HepG2 (cell line): Measurements from ENCODE around the gene AFF1. TPM values are rescaled to one million over a fixed set of nuclear protein-coding genes. Genes with fewer than 3 reads are reported as not detected.

Source experiments
- ATAC-seq: fragments of 200-7000 bp; cut with Tn5 transposase; 3 replicates; pipeline ENCODE4 v1.9.1; 2020; ENCODE audit warnings: mild to moderate bottlenecking, moderate library complexity
- BruUV-seq: library from RNA; stranded (reverse); fragments of 400-500 nt; replicated peaks from 2 replicates; lab custom pipeline; 2021; lab: Mats Ljungman, UMichigan
- CTCF ChIA-PET: fragments of 300-600 bp; formaldehyde crosslinking; extraction: SDS; loops from one replicate; lab custom pipeline; 2021; ENCODE audit warnings: low total read pairs, inconsistent platforms, low intra/inter-chr PET ratio; lab: Yijun Ruan, JAX
- POLR2A ChIA-PET: fragments of 350-600 bp; sonication (Branson Sonifier 250); formaldehyde crosslinking; loops from one replicate; lab custom pipeline; 2020; ENCODE audit warnings: antibody characterized with exemption, inconsistent platforms; lab: Yijun Ruan, JAX
- DNase-seq: peaks from one replicate; pipeline ENCODE4 v3.0.0-alpha.2; 2015; ENCODE audit warnings: low spot score
- FAIRE-seq: peaks from 3 replicates; lab custom pipeline; 2011; peaks lifted over from hg19 to GRCh38; lab: Jason Lieb, UNC
- H2AFZ ChIP-seq: one replicate; pipeline ENCODE4 v1.6.1; 2011; ENCODE audit warnings: low read length, inconsistent platforms
- H3K27ac ChIP-seq: fragments of 300-600 bp; 3 replicates; pipeline ENCODE4 v1.8.0; 2011; ENCODE audit warnings: mixed run types, mild to moderate bottlenecking, mixed read lengths, low read length, inconsistent platforms; ENCODE audit not compliant: insufficient read depth; ENCODE audit errors: extremely low read length
- H3K27me3 ChIP-seq, 2 experiments: fragments of 200-600 bp in 1 of 2; 2 replicates in 1 of 2; 3 replicates in 1 of 2; pipeline versions ENCODE4 v1.6.0 to v1.8.0; 2011; ENCODE audit warnings: low read length in 2 of 2, mild to moderate bottlenecking in 2 of 2, moderate library complexity in 2 of 2, inconsistent platforms in 1 of 2; ENCODE audit not compliant: insufficient read depth in 2 of 2, control insufficient read depth in 1 of 2
- H3K36me3 ChIP-seq, 2 experiments: fragments of 200-600 bp in 1 of 2; replicated peaks in 1 of 2; 2 replicates in 1 of 2; 3 replicates in 1 of 2; pipeline versions ENCODE4 v1.5.1 to v1.8.0; 2011; ENCODE audit warnings: low read length in 2 of 2, inconsistent platforms in 1 of 2; ENCODE audit not compliant: insufficient read depth in 2 of 2, control insufficient read depth in 1 of 2
- H3K4me1 ChIP-seq: 2 replicates; pipeline ENCODE4 v1.5.1; 2012; ENCODE audit warnings: low read length, inconsistent platforms; ENCODE audit not compliant: insufficient read depth
- H3K4me2 ChIP-seq: 2 replicates; pipeline ENCODE4 v1.6.0; 2011; ENCODE audit warnings: low read depth, low read length, inconsistent platforms
- H3K4me3 ChIP-seq, 3 experiments: fragments of 200-600 bp in 1 of 3; sonication (generic), shearing (Covaris generic) in 1 of 3; replicated peaks in 1 of 3; 2 replicates each; pipeline ENCODE4 v1.5.1; 2011 to 2016; ENCODE audit warnings: low read length in 3 of 3, inconsistent platforms in 2 of 3, low read depth in 2 of 3, mild to moderate bottlenecking in 2 of 3, control low read depth in 1 of 3, mixed read lengths in 1 of 3; ENCODE audit not compliant: insufficient read depth in 1 of 3
- H3K79me2 ChIP-seq: one replicate; pipeline ENCODE4 v1.6.1; 2011; ENCODE audit warnings: low read length, inconsistent platforms; ENCODE audit not compliant: insufficient read depth
- H3K9ac ChIP-seq: 2 replicates; pipeline ENCODE4 v1.6.0; 2011; ENCODE audit warnings: mild to moderate bottlenecking, low read depth, low read length, inconsistent platforms; ENCODE audit not compliant: insufficient read depth
- H3K9me3 ChIP-seq: 2 replicates; pipeline ENCODE4 v1.5.1; 2012; ENCODE audit warnings: mild to moderate bottlenecking, low read length
- H4K20me1 ChIP-seq: 2 replicates; pipeline ENCODE4 v1.6.0; 2011; ENCODE audit warnings: inconsistent platforms, mild to moderate bottlenecking, low read length, moderate library complexity; ENCODE audit not compliant: insufficient read depth
- ARHGAP35 ChIP-seq: sonication (generic); formaldehyde crosslinking; IDR thresholded peaks from 2 replicates; pipeline ENCODE4 v1.9.0; 2022; ENCODE audit warnings: mild to moderate bottlenecking, inconsistent platforms, moderate library complexity, missing genetic modification reagents, borderline replicate concordance
- BCL6 ChIP-seq: IDR thresholded peaks from 2 replicates; pipeline ENCODE4 v1.6.1; 2016; ENCODE audit warnings: missing genetic modification reagents, missing compliant biosample characterization
- CBX1 ChIP-seq: IDR thresholded peaks from one replicate; pipeline ENCODE4 v1.6.1; 2016; ENCODE audit warnings: antibody characterized with exemption, low read depth
- GATAD1 ChIP-seq: IDR thresholded peaks from 2 replicates; pipeline ENCODE4 v1.6.1; 2016; ENCODE audit warnings: missing genetic modification reagents, missing compliant biosample characterization
- RFX5 ChIP-seq: IDR thresholded peaks from 2 replicates; pipeline ENCODE4 v1.6.1; 2011; ENCODE audit warnings: low read depth, low read length, improper control_type of control experiment
- SNAI1 ChIP-seq: sonication (generic); formaldehyde crosslinking; IDR thresholded peaks from 2 replicates; pipeline ENCODE4 v1.5.0; 2020; ENCODE audit warnings: mild to moderate bottlenecking, missing genetic modification reagents, borderline replicate concordance
- SSRP1 ChIP-seq: IDR thresholded peaks from 2 replicates; pipeline ENCODE4 v1.6.1; 2016; ENCODE audit warnings: control low read depth
- TSC22D2 ChIP-seq: sonication (generic); formaldehyde crosslinking; IDR thresholded peaks from 2 replicates; pipeline ENCODE4 v1.5.1; 2020; ENCODE audit warnings: missing genetic modification reagents, mild to moderate bottlenecking, borderline replicate concordance
- XBP1 ChIP-seq: sonication (generic); formaldehyde crosslinking; IDR thresholded peaks from 2 replicates; pipeline ENCODE4 v1.5.0; 2020; ENCODE audit warnings: missing genetic modification reagents
- ZFP41 ChIP-seq: sonication (generic); formaldehyde crosslinking; IDR thresholded peaks from 2 replicates; pipeline ENCODE4 v1.4.0; 2020; ENCODE audit warnings: mild to moderate bottlenecking, missing genetic modification reagents, borderline replicate concordance
- ZFP62 ChIP-seq: sonication (generic); formaldehyde crosslinking; IDR thresholded peaks from 2 replicates; pipeline ENCODE4 v1.4.0; 2020; ENCODE audit warnings: missing genetic modification reagents
- ZNF616 ChIP-seq: sonication (generic); formaldehyde crosslinking; IDR thresholded peaks from 2 replicates; pipeline ENCODE4 v1.5.0; 2020; ENCODE audit warnings: low read depth, mild to moderate bottlenecking, missing genetic modification reagents
- ZNF749 ChIP-seq: sonication (generic); formaldehyde crosslinking; IDR thresholded peaks from 2 replicates; pipeline ENCODE4 v1.8.0; 2022; ENCODE audit warnings: mild to moderate bottlenecking, missing genetic modification reagents, moderate library complexity, borderline replicate concordance
- ZNF792 ChIP-seq: IDR thresholded peaks from 2 replicates; pipeline ENCODE4 v1.6.1; 2016
- ZNF878 ChIP-seq: sonication (generic); formaldehyde crosslinking; IDR thresholded peaks from 2 replicates; pipeline ENCODE4 v1.8.1; 2023; ENCODE audit warnings: mild to moderate bottlenecking, missing genetic modification reagents, moderate library complexity
- WGBS: methylation state at CpG from one replicate; pipeline ENCODE4 v1.1.6; 2017; ENCODE audit warnings: low lambda C conversion rate; 5-methylcytosine and 5-hydroxymethylcytosine counted together
- in situ Hi-C: cut with HindIII; loops from 2 replicates; pipeline ENCODE4 v1.10.0; 2017; ENCODE audit warnings: low pct_unique_long_range_greater_than_20kb; ENCODE audit not compliant: extremely low pct_ligation_motif_present
- intact Hi-C: fragments of 100-400 bp; cut with micrococcal nuclease; formaldehyde crosslinking; loops from one replicate; pipeline ENCODE4 v1.10.0; 2022; ENCODE audit not compliant: unreplicated experiment
- polyA plus RNA-seq, 8 experiments: library from polyadenylated mRNA; depleted of rRNA in 3 of 8; stranded (reverse) in 7 of 8; unstranded in 1 of 8; fragments of >200 nt; fragmentation: Illumina TruSeq in 4 of 8; extraction: Trizol in 4 of 8; gene quantifications; 2 replicates each; pipeline versions ENCODE4 v1.2.1 to v1.2.3, GENCODE V29; 2011 to 2016; ENCODE audit warnings: low read depth in 4 of 8, missing spikeins in 1 of 8, mixed read lengths in 1 of 8; ENCODE audit not compliant: insufficient read depth in 1 of 8
- total RNA-seq, 5 experiments: library from RNA; depleted of rRNA; stranded (reverse); fragments of >200 nt; fragmentation: Illumina TruSeq; extraction: Trizol; gene quantifications; 2 replicates each; pipeline ENCODE4 v1.2.3, GENCODE V29; 2016; ENCODE audit warnings: low read depth in 1 of 5
- TF ChIP-seq, protein P1 (sequence below): sonication (generic); formaldehyde crosslinking; IDR thresholded peaks from 2 replicates; pipeline ENCODE4 v1.4.0; 2020; ENCODE audit warnings: mild to moderate bottlenecking, missing genetic modification reagents
- TF ChIP-seq, protein P2 (sequence below): sonication (generic); formaldehyde crosslinking; conservative IDR thresholded peaks from 2 replicates; pipeline ENCODE4 v1.5.0; 2020; ENCODE audit warnings: missing genetic modification reagents
- TF ChIP-seq, protein P3 (sequence below): sonication (generic); formaldehyde crosslinking; IDR thresholded peaks from 2 replicates; pipeline ENCODE4 v1.4.0; 2020; ENCODE audit warnings: mild to moderate bottlenecking, low read depth, missing genetic modification reagents

Gene AFF1
- total and polyA plus RNA-seq, 2 of the 13 experiments (the other 11 are each of a cell fraction or from before 2014, with no cell fraction given), result 15.5 to 15.9 TPM

GRCh38 chr4:86935566-86935852 lies 698 bp downstream of the AFF1 start (continued):
- TF ChIP-seq, protein P1, sequence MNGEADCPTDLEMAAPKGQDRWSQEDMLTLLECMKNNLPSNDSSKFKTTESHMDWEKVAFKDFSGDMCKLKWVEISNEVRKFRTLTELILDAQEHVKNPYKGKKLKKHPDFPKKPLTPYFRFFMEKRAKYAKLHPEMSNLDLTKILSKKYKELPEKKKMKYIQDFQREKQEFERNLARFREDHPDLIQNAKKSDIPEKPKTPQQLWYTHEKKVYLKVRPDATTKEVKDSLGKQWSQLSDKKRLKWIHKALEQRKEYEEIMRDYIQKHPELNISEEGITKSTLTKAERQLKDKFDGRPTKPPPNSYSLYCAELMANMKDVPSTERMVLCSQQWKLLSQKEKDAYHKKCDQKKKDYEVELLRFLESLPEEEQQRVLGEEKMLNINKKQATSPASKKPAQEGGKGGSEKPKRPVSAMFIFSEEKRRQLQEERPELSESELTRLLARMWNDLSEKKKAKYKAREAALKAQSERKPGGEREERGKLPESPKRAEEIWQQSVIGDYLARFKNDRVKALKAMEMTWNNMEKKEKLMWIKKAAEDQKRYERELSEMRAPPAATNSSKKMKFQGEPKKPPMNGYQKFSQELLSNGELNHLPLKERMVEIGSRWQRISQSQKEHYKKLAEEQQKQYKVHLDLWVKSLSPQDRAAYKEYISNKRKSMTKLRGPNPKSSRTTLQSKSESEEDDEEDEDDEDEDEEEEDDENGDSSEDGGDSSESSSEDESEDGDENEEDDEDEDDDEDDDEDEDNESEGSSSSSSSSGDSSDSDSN (CRISPR knock-in tag), result no peak; the same call in 1 of the 2 replicates

DNA sequence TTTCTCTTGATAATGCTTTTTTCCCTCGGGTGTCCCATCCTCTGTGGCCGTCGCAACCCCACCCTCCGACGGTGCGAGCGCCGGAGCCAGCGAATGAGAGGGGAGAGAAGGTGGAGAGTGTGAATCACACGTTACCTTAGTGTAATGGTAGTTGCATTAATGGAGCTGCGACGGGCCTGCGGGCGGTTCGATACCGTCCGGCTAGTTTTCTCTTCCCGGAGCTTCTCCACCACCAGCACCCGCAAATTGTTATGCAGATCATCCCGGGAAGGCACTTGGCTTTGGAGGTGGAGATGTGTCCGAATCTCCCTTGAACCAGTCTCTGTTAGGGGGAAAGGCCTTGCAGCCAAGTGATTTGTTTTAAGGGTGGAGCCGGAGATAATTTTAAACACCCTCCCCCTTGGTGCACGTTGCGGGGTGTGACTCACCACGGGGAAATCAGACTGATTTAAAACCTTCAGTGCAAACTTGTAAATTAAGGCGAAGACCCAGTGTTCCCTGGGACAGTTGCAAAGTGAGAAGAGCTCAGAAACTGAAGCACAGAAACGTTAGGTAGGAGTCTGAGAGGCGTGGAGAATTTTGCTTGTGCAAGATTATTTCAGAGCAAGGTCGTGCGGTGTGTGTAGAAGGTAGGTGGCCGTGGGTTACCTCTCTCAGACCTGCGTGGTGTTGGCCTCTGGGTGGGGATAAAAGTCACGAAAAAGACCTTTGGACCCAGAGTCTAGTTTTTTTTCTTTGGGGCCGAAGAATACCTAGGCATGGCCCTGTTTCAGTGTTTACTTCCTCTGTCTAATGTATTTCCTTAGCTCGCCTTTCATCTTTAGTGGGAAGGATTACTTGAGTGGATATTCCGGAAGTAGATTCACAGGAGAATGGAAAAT lies 1.3 kb downstream of the AFF1 start:
- Histone ChIP-seq H3K36me3 (no peaks in the 10 kb centered on the region; a peak in 1 of 5 replicates), H3K4me1 (peaks cover 53% of the 10 kb centered on the region), H3K27ac (peak overlapping the region; percentile 90), H3K79me2 (peaks cover 53% of the 10 kb centered on the region), H3K9me3 (no peaks in the 10 kb centered on the region), H3K4me3 (peak overlapping the region; percentile 80 to 96 (median 89)), H3K27me3 (no peaks in the 10 kb centered on the region; a peak in 1 of 5 replicates), H3K9ac (peak overlapping the region; percentile 91), H2AFZ (no peak overlapping the region), H3K4me2 (peak overlapping the region; percentile 78), H4K20me1 (no peaks in the 10 kb centered on the region)
- in situ Hi-C loops, result loop anchor here (5.0 kb wide), 1 partner anchor 71 kb away; no protein-coding TSS in a partner anchor
- DNase-seq, result peak; percentile 62
- FAIRE-seq, result peak; percentile 76
- TSS peak; percentile 56 for BruUV-seq
- ChIA-PET POLR2A (interaction anchor here (0.6 to 3.7 kb wide), 17 partner anchors 9 to 455 kb away, joined by 3 to 81 read pairs (median 10); partner anchors contain the start of gene HSD17B11), CTCF (no interaction called here)
- intact Hi-C loops, result loop anchor here (1.0 to 5.0 kb wide), 4 partner anchors 43 to 171 kb away; no protein-coding TSS in a partner anchor
- peak; percentile 77 for ATAC-seq
- WGBS, result under 1% methylated on average over 22 of the region's 36 CpGs
- TF ChIP-seq ZFP41 (CRISPR knock-in tag), result no peak
- TF ChIP-seq ZNF749 (CRISPR knock-in tag), result 0 out of 2 replicates have a peak, but pooled peaks have one; percentile 40
- no peak for TF ChIP-seq ZFP62 (CRISPR knock-in tag)
- no peak for TF ChIP-seq TSC22D2
- TF ChIP-seq CBX1, result no peak
- TF ChIP-seq SSRP1 (CRISPR knock-in tag), result no peak
- TF ChIP-seq BCL6 (CRISPR knock-in tag), result peak; percentile 48; the same call in 1 of the 2 replicates
- TF ChIP-seq ARHGAP35, result no peak
- TF ChIP-seq XBP1 (CRISPR knock-in tag), result no peak
- TF ChIP-seq ZNF792 (CRISPR knock-in tag), result no peak
- TF ChIP-seq GATAD1 (CRISPR knock-in tag), result 0 out of 2 replicates have a peak, but pooled peaks have one; percentile 15
- 0 out of 2 replicates have a peak, but pooled peaks have one; percentile 2 for TF ChIP-seq ZNF878 (CRISPR knock-in tag)
- no peak for TF ChIP-seq SNAI1 (CRISPR knock-in tag)
- TF ChIP-seq RFX5, result no peak
- TF ChIP-seq, protein P2, sequence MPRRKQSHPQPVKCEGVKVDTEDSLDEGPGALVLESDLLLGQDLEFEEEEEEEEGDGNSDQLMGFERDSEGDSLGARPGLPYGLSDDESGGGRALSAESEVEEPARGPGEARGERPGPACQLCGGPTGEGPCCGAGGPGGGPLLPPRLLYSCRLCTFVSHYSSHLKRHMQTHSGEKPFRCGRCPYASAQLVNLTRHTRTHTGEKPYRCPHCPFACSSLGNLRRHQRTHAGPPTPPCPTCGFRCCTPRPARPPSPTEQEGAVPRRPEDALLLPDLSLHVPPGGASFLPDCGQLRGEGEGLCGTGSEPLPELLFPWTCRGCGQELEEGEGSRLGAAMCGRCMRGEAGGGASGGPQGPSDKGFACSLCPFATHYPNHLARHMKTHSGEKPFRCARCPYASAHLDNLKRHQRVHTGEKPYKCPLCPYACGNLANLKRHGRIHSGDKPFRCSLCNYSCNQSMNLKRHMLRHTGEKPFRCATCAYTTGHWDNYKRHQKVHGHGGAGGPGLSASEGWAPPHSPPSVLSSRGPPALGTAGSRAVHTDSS, result no peak
- TF ChIP-seq ZNF616, result no peak
- TF ChIP-seq, protein P3, sequence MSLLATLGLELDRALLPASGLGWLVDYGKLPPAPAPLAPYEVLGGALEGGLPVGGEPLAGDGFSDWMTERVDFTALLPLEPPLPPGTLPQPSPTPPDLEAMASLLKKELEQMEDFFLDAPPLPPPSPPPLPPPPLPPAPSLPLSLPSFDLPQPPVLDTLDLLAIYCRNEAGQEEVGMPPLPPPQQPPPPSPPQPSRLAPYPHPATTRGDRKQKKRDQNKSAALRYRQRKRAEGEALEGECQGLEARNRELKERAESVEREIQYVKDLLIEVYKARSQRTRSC (CRISPR knock-in tag), result no peak
